ENCODE results near the gene NOX3.
A peak's percentile ranks its signal among the peaks of the same experiment; 100 is the strongest.
"Not testable (repeated sequence)": the region's sequence is repeated elsewhere in the genome, so short reads cannot be mapped to it uniquely, and the experiment has no call there.

Gene NOX3

DNA sequence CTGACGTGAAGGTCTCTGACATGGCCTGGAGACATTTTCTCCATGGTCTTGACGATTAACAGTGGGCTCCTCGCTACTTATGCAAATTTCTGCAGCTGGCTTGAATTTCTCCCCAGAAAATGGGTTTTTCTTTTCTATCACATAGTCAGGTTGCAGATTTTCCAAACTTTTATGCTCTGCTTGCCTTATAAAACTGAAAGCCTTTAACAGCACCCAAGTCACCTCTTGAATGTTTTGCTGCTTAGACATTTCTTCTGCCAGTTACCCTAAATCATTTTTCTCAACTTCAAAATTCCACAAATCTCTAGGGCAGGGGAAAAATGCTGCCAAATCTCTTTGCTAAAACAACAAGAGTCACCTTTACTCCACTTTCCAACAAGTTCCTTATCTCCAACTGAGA, 12.9 kb upstream of the NOX3 start:
- not testable (repeated sequence) for DNase-seq (ENCODE audit: low spot score)

DNA sequence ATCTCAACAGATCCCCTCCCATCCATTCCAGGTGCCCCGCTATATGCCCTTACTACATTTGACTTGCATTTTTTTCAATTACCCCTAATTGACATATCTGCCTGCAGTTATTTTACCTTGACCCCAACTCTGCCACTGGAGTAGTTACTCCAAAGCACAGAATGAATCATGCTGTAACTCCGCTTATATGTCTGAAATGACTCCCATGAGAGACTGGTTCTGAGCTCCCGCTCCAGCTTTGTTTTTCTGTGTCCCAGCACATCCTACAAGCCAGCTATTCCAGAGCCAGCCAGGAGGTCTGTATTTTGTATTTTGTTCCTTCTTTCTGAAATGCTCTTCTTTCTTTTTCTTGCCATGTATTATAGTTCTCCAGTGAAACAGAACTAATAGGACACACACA, 10.9 kb upstream of the NOX3 start:
- no peak for DNase-seq (ENCODE audit: low spot score)

DNA sequence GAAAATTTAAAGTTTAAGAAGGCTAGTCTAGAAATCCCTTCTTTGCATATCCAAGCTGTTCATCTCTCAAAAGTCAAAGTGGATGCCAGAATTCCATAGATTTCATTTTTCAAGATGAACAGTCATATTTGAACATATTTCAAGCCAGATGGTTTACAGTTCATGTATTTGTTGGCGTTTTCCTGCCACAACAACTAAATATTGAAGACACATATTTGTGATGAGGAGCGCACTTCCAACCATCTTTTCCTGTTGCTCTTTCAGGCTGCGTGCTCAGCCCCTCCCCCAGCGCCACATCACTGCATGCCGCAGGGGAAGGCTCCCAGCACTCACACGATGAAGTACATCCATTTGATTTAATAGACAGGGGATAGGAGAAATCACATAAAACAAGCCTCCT, 5.9 kb upstream of the NOX3 start:
- DNase-seq (ENCODE audit: low spot score): peak; percentile 69

DNA sequence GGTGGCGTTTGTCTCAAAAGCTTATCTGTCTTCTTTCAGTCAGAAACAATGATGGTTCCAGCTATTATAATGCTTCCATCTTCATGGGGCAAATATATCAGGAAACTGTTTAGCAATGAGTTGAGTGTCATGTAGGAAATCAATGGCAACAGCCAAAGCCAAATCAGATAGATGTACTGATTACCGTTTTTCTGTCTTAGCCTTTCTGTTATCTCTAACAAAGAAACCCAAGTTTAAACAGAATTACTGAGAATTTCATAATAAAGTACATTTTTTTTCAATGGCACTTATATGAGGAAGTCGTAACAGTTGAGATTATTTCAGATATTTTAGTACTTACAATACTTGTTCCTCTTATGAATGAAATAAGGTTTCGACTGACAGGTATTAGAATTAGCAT, 1.2 kb downstream of the NOX3 start:
- no peak for DNase-seq (ENCODE audit: low spot score)

DNA sequence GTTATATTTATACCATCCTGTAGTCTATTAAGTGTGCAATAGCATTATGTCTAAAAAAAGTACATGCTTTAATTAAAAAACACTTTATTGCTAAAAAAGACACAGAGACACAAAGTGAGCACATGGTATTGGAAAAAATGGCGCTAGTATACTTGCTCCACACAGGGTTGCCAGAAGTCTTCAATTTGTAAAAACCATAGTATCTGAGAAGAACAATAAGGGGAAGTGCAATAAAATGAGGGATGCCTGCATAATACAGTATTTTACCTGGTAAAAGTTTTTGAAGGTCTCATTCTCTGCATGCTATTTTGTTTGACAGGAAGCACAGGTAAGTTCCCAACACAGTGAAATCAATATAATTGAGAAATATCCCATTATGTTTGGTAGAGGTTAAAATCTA, 1.6 kb downstream of the NOX3 start:
- DNase-seq (ENCODE audit: low spot score): no peak

DNA sequence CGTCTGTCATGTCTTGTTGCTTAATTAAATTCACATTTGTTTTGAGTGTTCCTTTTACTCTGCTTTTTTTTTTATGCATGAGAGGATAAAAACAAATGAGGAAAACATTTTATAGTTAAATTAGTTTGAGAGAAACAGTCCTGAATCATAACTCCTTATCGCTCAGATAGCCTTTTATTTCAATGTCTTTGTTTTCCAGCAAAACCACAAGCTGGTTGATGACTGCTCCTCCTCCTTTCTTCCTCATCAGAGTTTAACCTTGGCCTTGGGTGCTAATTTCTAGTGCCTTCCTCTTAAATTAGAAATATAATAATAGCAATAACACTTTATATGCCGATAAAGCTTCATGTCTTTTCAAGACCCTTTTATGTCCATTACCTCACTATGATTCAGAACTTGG, 3.1 kb downstream of the NOX3 start:
- no peak for DNase-seq (ENCODE audit: low spot score)

DNA sequence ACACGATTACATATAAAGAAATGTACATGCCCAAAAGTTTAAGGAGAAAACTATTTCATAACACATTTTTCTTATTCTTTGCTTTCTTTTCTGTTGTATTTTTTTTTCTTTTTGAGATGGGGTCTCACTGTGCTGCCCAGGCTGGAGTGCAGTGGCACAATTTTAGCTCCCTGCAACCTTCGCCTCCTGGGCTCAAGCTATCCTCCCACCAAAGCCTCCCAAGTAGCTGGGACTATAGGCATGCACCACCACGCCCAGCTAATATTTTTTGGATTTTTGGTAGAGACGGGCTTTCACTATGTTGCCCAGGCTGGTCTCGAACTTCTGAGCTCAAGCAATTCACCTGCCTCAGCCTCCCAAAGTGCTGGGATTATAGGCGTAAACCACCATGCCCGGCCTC, 4.1 kb downstream of the NOX3 start:
- not testable (repeated sequence) for DNase-seq (ENCODE audit: low spot score)

DNA sequence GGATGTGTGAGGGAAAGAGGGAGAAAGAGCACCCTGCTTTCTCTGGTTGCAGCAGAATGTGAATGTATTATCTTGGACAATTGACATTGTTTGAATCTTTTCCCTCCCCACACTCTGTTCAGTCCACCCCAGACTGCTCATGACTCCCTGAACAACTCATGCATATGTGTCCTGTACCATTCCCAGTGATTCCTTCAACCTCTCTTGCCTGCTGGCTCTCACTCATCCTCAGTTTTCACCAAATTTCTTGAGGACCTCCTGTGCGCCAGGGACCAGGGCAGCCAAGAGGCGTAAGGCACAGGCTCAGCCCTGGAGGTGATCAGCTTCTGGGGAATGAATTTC, 5.4 kb downstream of the NOX3 start:
- no peak for DNase-seq (ENCODE audit: low spot score)

DNA sequence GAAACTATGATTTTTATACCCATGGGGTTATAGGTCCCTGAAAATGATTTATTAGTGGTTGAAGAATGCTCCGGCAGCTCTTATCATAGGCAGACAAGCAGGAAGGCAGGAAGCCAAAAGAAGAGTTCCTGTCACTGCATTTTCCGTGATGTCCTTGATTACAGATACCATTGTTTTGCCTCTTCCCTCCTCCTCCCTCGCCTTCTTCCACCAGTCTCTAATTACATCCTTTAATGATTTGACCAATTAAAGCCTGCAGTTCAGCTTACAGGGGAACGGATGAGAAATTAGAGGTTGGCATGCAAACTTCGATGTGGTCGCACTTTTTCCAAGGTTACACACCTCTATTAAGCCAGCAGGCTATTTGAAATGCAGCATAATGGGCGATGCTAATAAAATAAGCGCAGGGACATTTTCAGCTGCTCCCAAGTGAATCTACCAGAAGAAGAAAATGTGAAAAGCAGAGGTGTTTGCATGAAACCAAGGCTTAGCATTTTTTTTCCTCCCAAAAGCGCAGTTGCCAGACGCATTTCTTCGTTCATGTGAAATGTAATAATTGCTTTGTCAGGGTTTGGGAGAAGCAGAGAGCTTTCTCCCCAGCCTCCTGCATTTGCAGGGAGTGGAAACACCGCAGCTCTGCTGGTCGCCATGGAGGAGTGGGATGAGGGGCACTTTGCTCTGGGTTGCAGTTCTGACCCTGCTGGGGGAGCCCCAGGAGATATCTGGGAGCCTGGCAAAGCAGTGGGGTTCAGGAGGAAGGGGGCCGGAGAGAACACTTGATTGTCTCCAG, 6.0 kb downstream of the NOX3 start:
- DNase-seq (ENCODE audit: low spot score): no peak

DNA sequence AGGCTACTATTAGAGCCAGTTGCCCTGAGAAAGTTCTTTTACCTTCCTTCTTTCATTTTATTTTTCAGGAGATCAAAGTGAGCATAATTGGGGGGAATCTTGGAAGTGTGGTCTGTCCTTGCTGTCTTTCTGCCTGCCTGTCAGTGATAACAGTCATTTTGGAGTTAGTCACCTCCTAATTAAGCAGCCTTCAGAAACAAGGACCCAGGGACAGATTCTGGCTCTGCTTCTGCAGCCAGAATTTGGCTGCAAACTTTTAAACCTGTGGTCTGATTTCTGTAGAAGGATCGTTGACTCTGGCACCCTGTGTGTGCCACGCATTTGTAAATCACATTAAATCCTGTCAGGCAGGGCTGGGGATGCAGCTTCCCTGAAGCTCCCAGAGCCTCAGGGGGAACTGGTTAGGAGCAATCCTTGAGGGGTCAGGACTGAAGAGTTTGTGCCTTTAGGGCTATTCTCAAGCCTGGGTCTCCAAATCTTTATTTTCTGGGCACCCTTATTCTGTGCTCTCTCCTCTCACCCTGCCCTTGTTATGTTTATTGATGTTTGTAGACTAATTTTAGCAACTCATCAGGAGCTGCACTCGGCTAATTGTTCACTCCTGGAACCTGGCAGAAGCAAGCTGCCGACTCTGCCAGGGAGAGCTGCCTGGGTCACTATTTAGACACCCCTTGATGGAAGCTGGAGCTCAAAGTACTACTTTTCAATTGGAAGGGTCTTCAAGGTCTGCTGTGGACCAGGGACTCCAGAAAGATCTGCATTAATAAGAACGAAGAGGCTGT, 6.8 kb downstream of the NOX3 start:
- DNase-seq (ENCODE audit: low spot score): no peak

DNA sequence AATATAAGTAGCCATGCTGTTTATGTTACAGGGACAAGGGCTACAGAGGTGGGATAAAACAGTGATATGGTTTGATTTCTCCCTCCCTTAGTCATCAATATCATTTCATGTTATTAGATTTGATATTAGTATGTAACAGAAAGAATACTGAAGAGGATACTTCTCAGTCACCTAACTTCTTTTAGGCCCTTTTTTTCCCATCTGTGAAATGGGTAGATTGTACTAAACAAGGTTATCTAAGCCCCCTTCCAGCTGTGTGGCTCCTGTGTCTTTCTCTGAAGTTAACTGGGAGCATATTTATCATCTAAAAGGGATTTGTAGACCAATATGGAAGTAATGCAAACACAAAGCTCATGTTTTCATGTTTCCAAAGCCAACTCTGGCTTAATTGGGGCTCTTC, 7.7 kb downstream of the NOX3 start:
- no peak for DNase-seq (ENCODE audit: low spot score)

DNA sequence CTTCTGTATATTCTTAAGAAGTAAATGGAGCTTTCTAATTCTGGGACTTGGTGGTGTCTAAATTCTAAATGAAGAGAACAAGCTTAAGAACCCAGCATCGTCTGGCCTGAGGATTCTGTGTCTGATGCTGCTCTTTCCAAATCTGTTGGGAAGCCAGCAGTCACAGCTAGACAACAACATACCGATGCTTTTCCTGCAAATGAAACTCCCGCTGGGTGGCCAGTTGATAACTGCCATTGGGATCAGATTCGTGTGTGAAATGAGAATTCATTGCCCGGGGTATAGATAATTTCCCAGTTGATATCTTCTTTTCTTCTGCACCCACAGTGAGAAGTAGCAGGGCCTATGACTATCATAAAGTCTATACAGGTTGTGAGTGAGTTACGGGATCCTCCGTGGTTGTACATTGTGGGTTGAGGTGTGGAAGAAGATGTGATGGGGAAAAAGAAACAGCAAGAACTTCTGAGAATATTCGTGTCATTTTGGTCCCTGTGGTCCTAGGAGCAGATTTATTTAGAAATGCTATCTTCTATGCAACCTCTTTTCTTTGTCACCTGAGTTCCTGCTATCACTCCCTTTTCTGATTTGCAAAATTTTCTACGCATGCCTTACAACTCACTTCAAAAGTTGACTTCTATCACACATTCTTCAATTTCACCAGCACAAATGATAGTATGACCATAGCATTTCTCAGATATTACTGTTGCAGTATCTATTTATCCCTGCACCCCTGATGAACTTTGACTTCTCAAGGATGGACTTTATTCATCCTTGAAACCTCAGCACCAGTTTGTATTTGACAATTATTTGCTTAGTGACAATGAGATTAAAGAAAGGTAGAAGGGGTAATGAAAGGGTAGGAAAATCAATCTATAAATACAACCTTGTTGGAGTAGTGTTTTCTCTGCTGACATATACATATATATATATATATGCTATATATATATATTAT, 10.4 kb downstream of the NOX3 start:
- DNase-seq (ENCODE audit: low spot score): no peak

DNA sequence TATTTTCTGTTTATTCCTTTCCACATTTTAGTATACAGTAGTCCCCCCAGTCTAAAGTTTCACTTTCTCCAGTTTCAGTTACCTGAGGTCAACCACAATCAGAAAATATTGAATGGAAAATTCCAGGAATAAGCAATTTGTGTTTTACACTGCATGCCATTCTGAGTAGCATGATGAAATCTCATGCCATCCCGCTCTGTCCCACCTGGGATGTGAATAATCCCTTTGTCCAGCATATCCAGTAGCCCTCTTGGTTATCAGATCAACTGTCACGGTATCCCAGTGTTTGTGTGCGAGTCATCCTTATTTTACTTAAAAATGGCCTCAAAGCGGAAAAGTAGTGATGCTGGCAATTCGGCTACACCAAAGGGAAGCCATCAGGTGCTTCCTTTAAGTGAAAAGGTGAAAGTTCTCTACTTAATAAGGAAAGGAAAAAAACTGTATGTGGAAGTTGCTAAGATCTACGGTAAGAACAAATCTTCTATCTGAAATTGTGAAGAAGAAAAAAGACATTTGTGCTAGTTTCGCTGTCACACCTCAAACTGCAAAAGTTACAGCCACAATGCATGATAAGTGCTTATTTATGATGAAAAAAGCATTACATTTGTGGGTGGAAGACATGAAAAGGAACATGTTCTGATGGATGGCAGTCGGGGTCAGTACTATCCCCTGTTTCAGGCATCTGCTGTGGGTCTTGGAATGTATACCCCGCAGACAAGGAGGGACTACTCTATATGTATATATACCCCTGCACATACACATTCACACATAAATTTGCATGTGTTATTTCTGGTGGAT, 11.3 kb downstream of the NOX3 start:
- no peak for DNase-seq (ENCODE audit: low spot score)

DNA sequence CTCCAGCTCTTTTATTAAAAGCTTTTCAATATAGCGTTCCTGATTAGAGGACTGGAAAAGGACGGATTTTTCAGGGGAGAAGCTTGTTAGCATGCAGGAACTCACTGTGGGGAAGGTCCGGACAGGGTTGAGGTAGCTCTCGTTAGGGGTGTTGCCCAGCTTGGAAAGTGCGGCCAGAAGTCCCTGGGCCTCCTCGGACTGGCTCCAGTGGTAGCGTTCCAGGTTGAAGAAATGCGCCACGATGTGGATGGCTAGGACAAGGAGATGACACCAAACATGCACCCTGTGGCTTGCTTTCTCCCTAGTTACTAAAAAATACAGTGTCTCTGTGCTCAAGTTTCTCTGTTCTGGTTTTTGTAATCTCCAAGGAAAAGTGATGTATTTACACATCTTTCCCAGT, 12.5 kb downstream of the NOX3 start:
- no peak for DNase-seq (ENCODE audit: low spot score)

DNA sequence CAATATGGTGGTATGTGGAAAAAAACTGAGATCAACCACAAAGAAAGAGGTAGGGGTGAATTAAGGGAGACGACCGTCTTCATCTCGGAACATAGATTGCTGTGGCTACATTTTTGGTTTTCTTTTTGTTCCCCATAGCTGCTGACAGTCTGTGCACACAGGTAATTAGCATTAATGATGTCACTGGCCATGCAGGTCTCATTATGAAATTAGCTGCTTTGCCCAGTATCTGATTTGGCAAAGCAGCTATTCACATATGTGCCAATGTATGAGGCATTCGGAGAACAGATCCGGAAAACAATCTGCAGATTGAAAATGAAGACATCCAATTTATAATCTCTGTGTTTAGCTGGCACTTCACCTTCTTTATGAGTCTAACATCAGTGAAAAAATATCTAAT, 13.1 kb downstream of the NOX3 start:
- no peak for DNase-seq (ENCODE audit: low spot score)

DNA sequence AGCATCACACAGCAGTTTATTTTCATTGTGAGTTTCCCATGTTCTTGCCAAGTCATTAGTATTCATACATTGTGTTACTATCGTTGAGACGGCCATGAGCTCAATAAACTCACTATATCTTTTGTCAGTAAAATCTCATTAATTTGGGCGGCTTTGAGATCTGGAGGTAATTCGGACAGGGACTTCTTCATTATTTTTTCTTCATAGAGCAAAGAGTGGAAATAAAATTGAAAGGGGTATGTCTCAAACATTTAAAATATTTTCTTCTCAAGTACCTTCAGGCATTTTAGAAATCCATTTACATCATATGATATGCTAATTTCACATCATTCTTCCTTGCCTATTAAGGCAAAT, 14.6 kb downstream of the NOX3 start:
- no peak for DNase-seq (ENCODE audit: low spot score)

DNA sequence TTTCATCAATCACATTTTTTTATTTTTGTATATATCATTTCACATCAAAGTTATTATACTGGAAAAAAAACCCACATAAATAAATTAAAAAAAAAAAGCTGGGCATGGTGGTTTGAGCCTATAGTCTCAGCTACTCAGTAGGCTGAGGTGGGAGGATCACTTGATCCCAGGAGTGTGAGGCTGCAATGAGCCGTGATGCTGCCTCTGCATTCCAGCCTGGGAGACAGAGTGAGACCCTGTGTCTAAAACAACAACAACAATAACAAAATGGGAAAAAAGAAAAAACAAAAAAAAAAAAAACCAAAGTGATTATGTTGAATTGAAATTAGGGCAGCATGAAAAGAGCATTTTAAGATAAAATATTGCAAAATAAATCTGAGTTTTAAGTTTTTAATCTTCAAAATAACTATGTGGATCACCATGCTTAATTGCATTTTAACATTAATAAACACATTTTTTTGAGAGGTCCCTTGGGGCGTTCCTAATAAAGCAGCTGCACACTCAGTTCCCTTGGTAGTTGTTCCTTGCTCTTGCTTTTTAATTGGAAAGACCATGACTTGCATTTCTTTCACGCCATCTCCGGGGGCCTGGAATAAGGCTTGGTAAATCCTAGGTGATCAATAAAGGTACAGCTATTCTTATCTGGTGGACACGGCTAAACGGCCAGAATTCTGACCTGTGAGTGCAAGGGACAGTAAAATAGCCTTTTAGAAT, 15.1 kb downstream of the NOX3 start:
- DNase-seq (ENCODE audit: low spot score): no peak

DNA sequence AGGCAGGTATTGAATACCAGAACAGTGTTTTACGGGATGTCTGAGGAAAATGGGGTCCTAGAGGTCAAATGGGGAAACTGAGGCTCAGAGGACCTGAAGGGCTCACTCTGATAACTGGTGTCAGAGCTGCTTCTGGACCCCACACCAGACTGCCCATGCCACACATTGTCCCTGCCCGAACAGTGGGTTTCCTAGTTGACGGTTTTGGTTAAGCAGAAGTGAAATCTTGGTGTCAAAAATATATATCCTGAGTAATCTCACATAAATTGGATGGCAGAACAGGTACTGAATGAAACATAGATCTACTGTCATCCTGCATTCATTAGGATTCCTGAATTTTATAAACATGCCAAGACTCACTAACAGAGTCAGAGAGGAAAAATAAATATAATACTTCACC, 16.3 kb downstream of the NOX3 start:
- no peak for DNase-seq (ENCODE audit: low spot score)

DNA sequence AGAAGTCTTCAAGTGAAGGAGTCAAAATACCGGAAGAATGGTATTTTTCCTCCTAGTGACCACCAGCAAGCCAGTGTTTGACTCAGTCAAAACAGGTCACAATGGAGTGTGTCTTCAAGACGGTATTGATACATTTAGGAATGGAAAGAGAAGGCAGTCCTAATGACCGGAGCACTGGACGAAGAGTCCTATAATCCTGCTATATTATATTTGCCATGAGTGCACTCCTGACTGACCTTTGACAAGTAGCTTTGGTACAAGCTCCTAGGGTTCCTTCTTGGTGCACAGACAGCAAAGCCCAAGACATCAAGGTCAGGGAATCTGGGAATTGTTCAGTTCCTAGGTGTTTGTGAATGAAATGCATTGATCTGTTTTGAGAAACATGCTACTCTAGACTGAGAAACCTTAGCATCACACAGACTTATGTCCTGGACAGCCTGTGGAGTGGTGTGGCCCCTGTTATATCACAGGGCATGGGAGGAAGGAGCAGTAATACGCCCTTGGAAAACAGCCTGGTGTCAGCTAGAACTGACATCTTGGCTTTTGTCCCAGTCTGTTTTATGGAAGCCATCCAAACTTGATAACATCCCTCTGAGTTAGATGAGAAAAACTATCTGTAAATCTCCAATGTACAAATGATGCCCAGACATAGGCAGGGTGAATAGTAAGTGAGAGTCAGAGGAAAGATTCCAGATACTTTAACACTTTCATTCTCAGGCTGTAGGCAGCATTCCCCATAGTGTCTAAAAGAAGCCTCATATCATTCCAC, 18.5 kb downstream of the NOX3 start:
- DNase-seq (ENCODE audit: low spot score): peak; percentile 9

DNA sequence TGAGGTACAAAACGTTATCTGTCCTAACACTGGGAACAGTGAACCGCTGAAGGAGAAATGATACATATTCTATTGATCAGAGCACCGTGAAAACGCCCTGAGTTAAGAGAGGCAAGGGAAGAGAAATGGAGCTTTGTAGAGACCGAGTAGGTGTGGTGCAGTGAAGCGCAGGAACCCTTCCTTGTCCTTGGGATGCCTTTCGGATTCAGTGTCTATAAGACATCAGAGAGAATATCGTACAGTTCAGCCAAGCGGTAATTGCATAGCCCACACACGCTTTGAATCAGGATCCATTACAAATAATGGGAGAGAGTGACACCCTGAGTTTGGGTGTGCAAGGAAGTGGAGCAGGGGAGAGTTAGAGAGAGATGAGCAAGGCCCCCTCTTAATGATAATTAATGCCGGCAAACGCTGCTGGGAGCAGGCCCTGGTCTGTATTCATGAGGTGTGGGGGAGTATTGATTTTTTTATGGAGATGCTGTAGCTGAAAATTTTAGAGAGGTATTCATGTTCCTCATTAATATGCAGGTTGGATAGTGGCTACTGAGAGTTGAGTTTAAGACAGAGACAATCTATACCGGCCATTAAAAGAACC, 20.7 kb downstream of the NOX3 start:
- no peak for DNase-seq (ENCODE audit: low spot score)

Measured in GM03348 (cell line).